Upper lobe of right lung (tissue), 1 donor: ENCODE measurements around the gene PIAS4. TPM values are rescaled to one million over a fixed set of nuclear protein-coding genes. Genes with fewer than 3 reads are reported as not detected.

ENCODE experiments used
- ATAC-seq: fragments of 200-7000 bp; cut with Tn5 transposase; one replicate; pipeline ENCODE4 v1.9.1; 2020; ENCODE audit warnings: mild to moderate bottlenecking, moderate library complexity
- DNase-seq: peaks from one replicate; pipeline ENCODE4 v3.0.0-alpha.2; 2020
- H3K27ac ChIP-seq: fragments of 200-600 bp; one replicate; pipeline ENCODE4 v1.8.0; 2022
- H3K27me3 ChIP-seq: fragments of 200-600 bp; one replicate; pipeline ENCODE4 v1.8.0; 2022; ENCODE audit warnings: mild to moderate bottlenecking
- H3K36me3 ChIP-seq: fragments of 200-600 bp; one replicate; pipeline ENCODE4 v1.8.0; 2022
- H3K4me1 ChIP-seq: fragments of 200-600 bp; one replicate; pipeline ENCODE4 v1.8.0; 2022
- H3K4me3 ChIP-seq: fragments of 200-600 bp; one replicate; pipeline ENCODE4 v1.8.0; 2022; ENCODE audit warnings: mild to moderate bottlenecking
- H3K9me3 ChIP-seq: fragments of 200-600 bp; one replicate; pipeline ENCODE4 v1.8.0; 2022
- intact Hi-C: fragments of 100-400 bp; cut with DNase I; formaldehyde crosslinking; loops from one replicate; pipeline ENCODE4 v1.11.0; 2022
- total RNA-seq: library from RNA; stranded (reverse); fragmentation: NEBNext Ultra II Directional; extraction: Animal tissue kit (Norgen Biotek cat#: 25700); gene quantifications from one replicate; pipeline ENCODE4 v1.2.1, GENCODE V29; 2021
- TF ChIP-seq, protein P1 (sequence below): fragments of 200-600 bp; IDR thresholded peaks from one replicate; pipeline ENCODE4 v1.8.0; 2022; ENCODE audit warnings: antibody characterized with exemption
- donor health status: DM: no; HTN: yes; CAD: no; lungs with severe emphysema.

The PIAS4 gene
- total RNA-seq, 1 donor from 2014 or later, result 25.4 TPM

DNA sequence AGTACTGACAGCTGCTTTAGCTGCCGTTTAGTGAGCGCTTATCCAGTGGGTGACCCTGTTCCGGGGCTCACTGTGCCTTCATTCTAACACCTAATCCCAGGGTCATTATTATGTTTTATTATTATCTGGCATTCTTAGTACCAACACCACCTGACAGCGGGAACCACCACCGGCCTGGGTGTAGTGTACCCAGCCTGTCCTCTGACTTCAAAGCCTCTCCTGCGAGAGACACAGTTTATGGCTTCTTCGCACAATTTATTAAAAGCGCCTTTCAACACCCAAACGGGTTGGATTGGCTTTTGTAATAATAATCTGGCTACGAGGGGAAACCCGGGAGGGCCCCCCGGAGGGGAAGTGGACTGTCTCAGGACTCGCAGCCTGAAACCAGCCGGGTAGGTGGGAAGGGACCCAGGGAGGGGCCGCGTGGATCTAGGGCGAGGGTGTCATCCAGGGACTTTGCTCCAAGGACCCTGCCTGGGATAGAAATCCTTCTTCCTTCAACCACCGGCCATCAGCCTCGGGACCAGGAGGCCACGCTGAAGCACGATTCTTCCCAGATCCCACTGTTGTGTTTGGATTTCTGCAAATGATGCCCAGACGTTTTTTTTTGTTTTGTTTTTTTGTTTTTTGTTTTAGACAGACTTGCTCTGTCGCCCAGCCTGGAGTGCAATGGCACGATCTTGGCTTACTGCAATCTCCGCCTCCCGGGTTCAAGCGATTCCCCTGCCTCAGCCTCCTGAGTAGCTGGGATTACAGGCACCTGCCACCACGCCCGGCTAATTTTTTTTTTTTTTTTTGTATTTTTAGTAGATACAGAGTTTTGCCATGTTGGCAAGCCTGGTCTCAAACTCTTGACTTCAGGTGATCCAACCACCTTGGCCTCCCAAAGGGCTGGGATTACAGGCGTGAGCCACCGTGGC is 60.8 kb downstream of the PIAS4 start:
- H3K4me3 ChIP-seq, result peak overlapping the region; percentile 79
- H3K27ac ChIP-seq, result peak overlapping the region; percentile 96
- TF ChIP-seq, protein P1, sequence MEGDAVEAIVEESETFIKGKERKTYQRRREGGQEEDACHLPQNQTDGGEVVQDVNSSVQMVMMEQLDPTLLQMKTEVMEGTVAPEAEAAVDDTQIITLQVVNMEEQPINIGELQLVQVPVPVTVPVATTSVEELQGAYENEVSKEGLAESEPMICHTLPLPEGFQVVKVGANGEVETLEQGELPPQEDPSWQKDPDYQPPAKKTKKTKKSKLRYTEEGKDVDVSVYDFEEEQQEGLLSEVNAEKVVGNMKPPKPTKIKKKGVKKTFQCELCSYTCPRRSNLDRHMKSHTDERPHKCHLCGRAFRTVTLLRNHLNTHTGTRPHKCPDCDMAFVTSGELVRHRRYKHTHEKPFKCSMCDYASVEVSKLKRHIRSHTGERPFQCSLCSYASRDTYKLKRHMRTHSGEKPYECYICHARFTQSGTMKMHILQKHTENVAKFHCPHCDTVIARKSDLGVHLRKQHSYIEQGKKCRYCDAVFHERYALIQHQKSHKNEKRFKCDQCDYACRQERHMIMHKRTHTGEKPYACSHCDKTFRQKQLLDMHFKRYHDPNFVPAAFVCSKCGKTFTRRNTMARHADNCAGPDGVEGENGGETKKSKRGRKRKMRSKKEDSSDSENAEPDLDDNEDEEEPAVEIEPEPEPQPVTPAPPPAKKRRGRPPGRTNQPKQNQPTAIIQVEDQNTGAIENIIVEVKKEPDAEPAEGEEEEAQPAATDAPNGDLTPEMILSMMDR, result no peak
- no peaks in the 10 kb centered on the region for H3K27me3 ChIP-seq
- H3K4me1 ChIP-seq, result peaks cover 24% of the 10 kb centered on the region
- no peaks in the 10 kb centered on the region for H3K36me3 ChIP-seq
- H3K9me3 ChIP-seq, result no peaks in the 10 kb centered on the region
- intact Hi-C loops, result no loop called here
- no peak for ATAC-seq
- no peak for DNase-seq

- Histone ChIP-seq H3K4me1 (peaks cover 17% of the 10 kb centered on the region), H3K27ac (no peak overlapping the region), H3K27me3 (no peaks in the 10 kb centered on the region), H3K36me3 (no peaks in the 10 kb centered on the region), H3K9me3 (no peaks in the 10 kb centered on the region), H3K4me3 (no peak overlapping the region)
- DNase-seq, result peak; percentile 88
- intact Hi-C loops, result no loop called here
- ATAC-seq, result no peak
- TF ChIP-seq, protein P1, result no peak
Observed at GRCh38 chr19:4069331-4069959, 61.9 kb downstream of the PIAS4 start.

DNA sequence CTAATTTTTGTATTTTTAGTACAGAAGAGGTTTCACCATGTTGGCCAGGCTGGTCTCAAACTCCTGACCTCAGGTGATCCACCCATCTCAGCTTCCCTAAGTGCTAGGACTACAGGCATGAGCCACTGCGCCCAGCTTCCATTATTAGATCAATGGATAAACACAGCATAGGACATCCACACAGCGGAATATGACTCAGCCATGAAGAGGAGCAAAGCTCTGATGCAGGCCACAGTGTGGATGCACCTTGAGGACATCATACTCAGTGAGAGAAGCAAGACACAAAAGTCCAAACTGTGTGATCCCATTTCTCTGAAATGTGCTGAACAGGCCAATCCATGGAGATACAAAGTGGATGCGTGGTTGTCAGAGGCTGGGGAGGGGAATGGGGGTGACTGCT is 64.1 kb downstream of the PIAS4 start:
- peaks cover 17% of the 10 kb centered on the region for H3K4me1 ChIP-seq
- ATAC-seq, result no peak
- intact Hi-C loops, result no loop called here

GRCh38 chr19:4075373-4075772 is 67.8 kb downstream of the PIAS4 start:
- ATAC-seq, result peak; percentile 88
- peak; percentile 90 for DNase-seq
- intact Hi-C loops, result no loop called here

More for the DNA sequence above, 64.1 kb downstream of the PIAS4 start:
- Histone ChIP-seq H3K36me3 (no peaks in the 10 kb centered on the region), H3K27me3 (no peaks in the 10 kb centered on the region), H3K9me3 (no peaks in the 10 kb centered on the region), H3K4me3 (no peak overlapping the region), H3K27ac (no peak overlapping the region)
- TF ChIP-seq, protein P1, result no peak
- no peak for DNase-seq

GRCh38 chr19:4077007-4077374 is 69.5 kb downstream of the PIAS4 start:
- peak overlapping the region; percentile 86 for H3K27ac ChIP-seq
- DNase-seq (no peak), ATAC-seq (no peak)
- no peaks in the 10 kb centered on the region for H3K36me3 ChIP-seq
- intact Hi-C loops, result no loop called here
- H3K4me1 ChIP-seq, result peaks cover 16% of the 10 kb centered on the region
- TF ChIP-seq, protein P1, result no peak
- H3K27me3 ChIP-seq, result no peaks in the 10 kb centered on the region
- H3K9me3 ChIP-seq, result no peaks in the 10 kb centered on the region
- H3K4me3 ChIP-seq, result no peak overlapping the region

More at GRCh38 chr19:4075373-4075772, 67.8 kb downstream of the PIAS4 start:
- H3K27ac ChIP-seq, result peak overlapping the region; percentile 55
- H3K36me3 ChIP-seq, result no peaks in the 10 kb centered on the region
- no peaks in the 10 kb centered on the region for H3K27me3 ChIP-seq
- TF ChIP-seq, protein P1, result no peak
- no peak overlapping the region for H3K4me3 ChIP-seq
- peaks cover 16% of the 10 kb centered on the region for H3K4me1 ChIP-seq
- no peaks in the 10 kb centered on the region for H3K9me3 ChIP-seq
